ENCODE results near the gene PLEKHA5. TPM values are rescaled to one million over a fixed set of nuclear protein-coding genes. Genes with fewer than 3 reads are reported as not detected.

Gene PLEKHA5
- total RNA-seq, 2 donors from 2014 or later: 31.0 to 32.7 TPM

GRCh38 chr12:19155981-19156734, 26.6 kb downstream of the PLEKHA5 start:
- intact Hi-C loops (cut with DNase I): no loop called here
- H3K27ac ChIP-seq: no peak overlapping the region
- no peaks in the 10 kb centered on the region for H3K9me3 ChIP-seq
- H3K36me3 ChIP-seq: no peaks in the 10 kb centered on the region
- no peak overlapping the region for H3K4me3 ChIP-seq
- no peaks in the 10 kb centered on the region for H3K4me1 ChIP-seq
- no peak for DNase-seq
- TF ChIP-seq CTCF (IDR thresholded peaks at IDR 0.05): no peak
- no peaks in the 10 kb centered on the region for H3K27me3 ChIP-seq
- H3K9ac ChIP-seq (ENCODE audit: low read depth in 2 of 2, low read length in 2 of 2): no peak overlapping the region

- H3K27ac ChIP-seq: no peak overlapping the region
- H3K36me3 ChIP-seq: no peaks in the 10 kb centered on the region
- H3K9me3 ChIP-seq: no peaks in the 10 kb centered on the region
- no peak overlapping the region for H3K4me3 ChIP-seq
- intact Hi-C loops (cut with DNase I): no loop called here
- H3K27me3 ChIP-seq: no peaks in the 10 kb centered on the region
- H3K9ac ChIP-seq (ENCODE audit: low read depth in 2 of 2, low read length in 2 of 2): no peak overlapping the region
- no peak for DNase-seq
- no peaks in the 10 kb centered on the region for H3K4me1 ChIP-seq
- no peak for TF ChIP-seq CTCF (IDR thresholded peaks at IDR 0.05)
Measured at GRCh38 chr12:19158923-19159322, 29.4 kb downstream of the PLEKHA5 start.

- Histone ChIP-seq H3K9ac (ENCODE audit: low read depth in 2 of 2, low read length in 2 of 2) (no peak overlapping the region), H3K9me3 (no peaks in the 10 kb centered on the region), H3K27me3 (no peaks in the 10 kb centered on the region), H3K4me1 (no peaks in the 10 kb centered on the region), H3K27ac (no peak overlapping the region), H3K36me3 (no peaks in the 10 kb centered on the region), H3K4me3 (no peak overlapping the region)
- no peak for DNase-seq
- TF ChIP-seq CTCF (IDR thresholded peaks at IDR 0.05): no peak
- intact Hi-C loops (cut with DNase I): no loop called here
Measured at GRCh38 chr12:19161216-19161615, 31.7 kb downstream of the PLEKHA5 start.

GRCh38 chr12:19165451-19165850, 35.9 kb downstream of the PLEKHA5 start:
- Histone ChIP-seq H3K4me3 (no peak overlapping the region), H3K36me3 (no peaks in the 10 kb centered on the region), H3K9me3 (no peaks in the 10 kb centered on the region), H3K27ac (peak overlapping the region; percentile 38), H3K9ac (ENCODE audit: low read depth in 2 of 2, low read length in 2 of 2) (no peak overlapping the region), H3K4me1 (peaks cover 3% of the 10 kb centered on the region), H3K27me3 (no peaks in the 10 kb centered on the region)
- intact Hi-C loops (cut with DNase I): no loop called here
- DNase-seq: no peak
- no peak for TF ChIP-seq CTCF (IDR thresholded peaks at IDR 0.05)

- H3K36me3 ChIP-seq: no peaks in the 10 kb centered on the region
- intact Hi-C loops (cut with DNase I): no loop called here
- H3K27me3 ChIP-seq: no peaks in the 10 kb centered on the region
- TF ChIP-seq CTCF (IDR thresholded peaks at IDR 0.05): no peak
- peaks cover 3% of the 10 kb centered on the region for H3K4me1 ChIP-seq
- H3K9ac ChIP-seq (ENCODE audit: low read depth in 2 of 2, low read length in 2 of 2): no peak overlapping the region
- H3K4me3 ChIP-seq: no peak overlapping the region
- no peaks in the 10 kb centered on the region for H3K9me3 ChIP-seq
- peak overlapping the region; percentile 38 for H3K27ac ChIP-seq
- peak; percentile 29 for DNase-seq
Measured at GRCh38 chr12:19166387-19166786, 36.9 kb downstream of the PLEKHA5 start.

Data from colonic mucosa (tissue), 4 donors.